Nephron progenitor cell (in vitro differentiated cells): ENCODE data around the gene OR1L8.

Experiments used
- DNase-seq: peaks from one replicate; pipeline ENCODE4 v3.0.0; 2021
- H3K27ac Mint-ChIP-seq: 2 replicates; pipeline ENCODE4 v1.8.0; 2021; ENCODE audit warnings: mild to moderate bottlenecking, moderate library complexity, mixed read lengths
- H3K27me3 Mint-ChIP-seq: 2 replicates; pipeline ENCODE4 v1.8.0; 2021; ENCODE audit warnings: mild to moderate bottlenecking, low read depth, mixed read lengths; ENCODE audit not compliant: poor library complexity
- H3K36me3 Mint-ChIP-seq: 2 replicates; pipeline ENCODE4 v1.8.0; 2021; ENCODE audit warnings: low read depth, mixed read lengths
- H3K4me1 Mint-ChIP-seq: 2 replicates; pipeline ENCODE4 v1.8.0; 2021; ENCODE audit warnings: mixed read lengths
- H3K4me3 Mint-ChIP-seq: 2 replicates; pipeline ENCODE4 v1.8.0; 2021; ENCODE audit warnings: mild to moderate bottlenecking, moderate library complexity, mixed read lengths
- H3K9me3 Mint-ChIP-seq: 2 replicates; pipeline ENCODE4 v1.8.0; 2021; ENCODE audit warnings: mild to moderate bottlenecking, moderate library complexity, mixed read lengths
- CTCF ChIP-seq: fragments of 200-600 bp; sonication (generic); IDR thresholded peaks from 2 replicates; pipeline ENCODE4 v1.5.0; 2021; ENCODE audit warnings: antibody characterized with exemption

Gene OR1L8

GRCh38 chr9:122527193-122527592 lies 56.0 kb downstream of the OR1L8 start, which contains the start of gene OR1N1:
TSS of gene OR1N1 (minus strand) at chr9:122527293. CDS start at chr9:122527293, 0 bp downstream.
- Mint-ChIP-seq H3K27ac (no peak within 1 kb of the TSS), H3K4me1 (no peaks in the 10 kb centered on the region), H3K4me3 (no peak within 1 kb of the TSS), H3K27me3 (peaks cover 5% of the 10 kb centered on the region), H3K36me3 (no peaks in the 10 kb centered on the region), H3K9me3 (peaks cover 58% of the 10 kb centered on the region)
- TF ChIP-seq CTCF, result no peak
- DNase-seq, result no peak

- H3K4me3 Mint-ChIP-seq, result no peak overlapping the region
- no peak overlapping the region for H3K27ac Mint-ChIP-seq
- no peaks in the 10 kb centered on the region for H3K36me3 Mint-ChIP-seq
- peaks cover 57% of the 10 kb centered on the region for H3K9me3 Mint-ChIP-seq
- no peak for TF ChIP-seq CTCF
- no peaks in the 10 kb centered on the region for H3K4me1 Mint-ChIP-seq
- no peak for DNase-seq
- H3K27me3 Mint-ChIP-seq, result peaks cover 5% of the 10 kb centered on the region
These were observed 56.6 kb downstream of the OR1L8 start for GRCh38 chr9:122526602-122527001.

- Mint-ChIP-seq H3K27ac (no peak overlapping the region), H3K27me3 (no peaks in the 10 kb centered on the region), H3K9me3 (peaks cover 29% of the 10 kb centered on the region), H3K4me1 (no peaks in the 10 kb centered on the region), H3K36me3 (no peaks in the 10 kb centered on the region), H3K4me3 (no peak overlapping the region)
- TF ChIP-seq CTCF, result no peak
- no peak for DNase-seq
These were observed 63.8 kb downstream of the OR1L8 start for GRCh38 chr9:122519376-122519775.

- Mint-ChIP-seq H3K36me3 (no peaks in the 10 kb centered on the region), H3K4me1 (no peaks in the 10 kb centered on the region), H3K4me3 (no peak within 1 kb of the TSS), H3K27ac (no peak within 1 kb of the TSS), H3K9me3 (peaks cover 30% of the 10 kb centered on the region), H3K27me3 (no peaks in the 10 kb centered on the region)
- TF ChIP-seq CTCF, result no peak
- DNase-seq, result no peak
These were observed 64.3 kb downstream of the OR1L8 start, which contains the start of gene OR1J4 for GRCh38 chr9:122518841-122519240. TSS of gene OR1J4 (plus strand) at chr9:122519141. CDS start at chr9:122519141, 0 bp downstream.

GRCh38 chr9:122518226-122518625 lies 65.0 kb downstream of the OR1L8 start:
- DNase-seq, result no peak
- no peaks in the 10 kb centered on the region for H3K4me1 Mint-ChIP-seq
- H3K36me3 Mint-ChIP-seq, result no peaks in the 10 kb centered on the region
- peaks cover 29% of the 10 kb centered on the region for H3K9me3 Mint-ChIP-seq
- no peak for TF ChIP-seq CTCF
- H3K27me3 Mint-ChIP-seq, result no peaks in the 10 kb centered on the region
- H3K27ac Mint-ChIP-seq, result no peak overlapping the region
- H3K4me3 Mint-ChIP-seq, result no peak overlapping the region
